Diencephalon (tissue), 1 donor: ENCODE data around the gene SULT1A2. TPM values are rescaled to one million over a fixed set of nuclear protein-coding genes. Genes with fewer than 3 reads are reported as not detected.

ENCODE experiments used
- total RNA-seq: library from RNA; depleted of rRNA; stranded (reverse); fragments of >200 nt; gene quantifications from one replicate; pipeline ENCODE4 v1.2.3, GENCODE V29; 2014

SULT1A2 gene
- 0.69 TPM for total RNA-seq

GRCh38 chr16:28596840-28597691 lies at the start of gene SULT1A2:
Gene SULT1A2 (minus strand): TSS chr16:28597050. CDS start chr16:28595930, 1,120 bp downstream.

GRCh38 chr16:28637765-28638164 lies 40.9 kb upstream of the SULT1A2 start, which contains the start of gene NPIPB8:
Gene NPIPB8 (plus strand): TSS chr16:28638065. CDS start chr16:28638361, 296 bp downstream.

DNA sequence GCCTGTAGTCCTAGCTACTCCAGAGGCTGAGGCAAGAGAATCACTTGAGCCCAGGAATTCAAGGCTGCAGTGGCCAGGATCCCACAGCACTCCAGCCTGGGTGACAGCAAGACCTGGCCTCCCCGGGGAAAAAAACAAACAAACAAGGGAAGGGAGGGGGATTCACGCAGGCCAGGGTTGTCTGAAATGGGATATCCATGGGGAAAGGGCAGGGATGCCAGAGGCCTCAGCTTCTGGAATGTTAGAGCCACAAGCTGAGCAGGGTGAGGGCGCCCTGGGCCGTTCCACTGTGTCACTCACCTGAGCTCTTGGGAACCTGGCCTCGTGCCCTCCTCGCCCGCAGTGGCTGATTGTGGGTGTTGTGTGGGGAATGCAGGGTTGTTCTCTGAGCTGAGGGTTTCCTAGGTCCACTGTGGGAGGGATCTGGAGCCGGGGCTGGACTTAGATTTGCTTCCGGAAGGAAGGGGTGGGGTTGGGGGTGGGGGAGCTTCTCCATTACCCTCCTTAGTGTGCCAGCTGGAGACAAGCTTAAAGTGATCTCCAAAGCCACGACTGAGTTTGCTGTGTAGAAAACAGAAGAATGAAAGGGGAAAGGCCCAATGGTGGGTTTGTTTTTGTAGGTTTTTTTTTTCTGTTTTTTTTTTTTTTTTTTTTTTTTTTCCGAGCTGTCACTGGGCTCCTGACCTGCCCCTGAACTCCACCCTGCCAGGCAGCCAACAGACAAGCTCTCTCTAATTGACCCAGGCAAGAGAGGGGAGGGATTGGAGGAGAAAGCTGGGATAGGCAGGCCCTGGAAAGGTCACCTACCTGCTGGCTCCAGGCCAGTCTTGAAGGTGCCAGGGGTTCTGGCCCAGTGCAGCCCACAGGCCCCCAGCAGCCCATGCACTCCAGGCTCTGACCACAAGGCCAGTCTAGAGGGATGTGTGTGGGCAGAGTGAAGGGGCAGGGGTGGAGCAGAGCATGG lies 13.1 kb upstream of the SULT1A2 start, which contains the start of gene SULT1A1:
SULT1A1 (minus strand) TSS at position 414 of the 964 bp plus-strand sequence. CDS start 1,189 bp downstream, outside the sequence.

GRCh38 chr16:28553776-28554633 lies 42.8 kb downstream of the SULT1A2 start, which contains the start of gene SGF29:
Gene SGF29 (plus strand): TSS chr16:28553920. CDS start chr16:28581070, 27,150 bp downstream.

Other genes starting within 250 kb of the SULT1A2 start
- 0.92 TPM for gene NPIPB6, start 233.5 kb downstream of the SULT1A2 start, total RNA-seq
- 115 TPM for gene EIF3CL, start 193.2 kb downstream of the SULT1A2 start, total RNA-seq
- gene NPIPB7, start 124.7 kb downstream of the SULT1A2 start, total RNA-seq: not detected
- gene CLN3, start 105.0 kb downstream of the SULT1A2 start, total RNA-seq: 21.5 TPM
- 0.23 TPM for gene APOBR, start 102.4 kb downstream of the SULT1A2 start, total RNA-seq
- gene IL27, start 90.2 kb downstream of the SULT1A2 start, total RNA-seq: not detected
- gene NUPR1, start 58.1 kb downstream of the SULT1A2 start, total RNA-seq: 0.46 TPM
- gene SGF29, start 43.1 kb downstream of the SULT1A2 start, total RNA-seq: 16.1 TPM
- 11.1 TPM for gene SULT1A1, start 13.0 kb upstream of the SULT1A2 start, total RNA-seq
- gene NPIPB8, start 41.0 kb upstream of the SULT1A2 start, total RNA-seq: not detected
- gene EIF3C, start 114.4 kb upstream of the SULT1A2 start, total RNA-seq: 195 TPM
- 4.6 TPM for gene NPIPB9, start 154.7 kb upstream of the SULT1A2 start, total RNA-seq
- gene ATXN2L, start 225.9 kb upstream of the SULT1A2 start, total RNA-seq: 43.1 TPM
- 71.7 TPM for gene TUFM, start 249.3 kb upstream of the SULT1A2 start, total RNA-seq